Stimulated activated CD4-positive, alpha-beta T cell treated with anti-CD3 and anti-CD28 coated beads, Interleukin-4, amount 100 ng/mL, for 48 hours (primary cell): ENCODE measurements around the gene PCDH1.

Experiments
- DNase-seq, 2 donors: peaks; one replicate each; pipeline ENCODE4 v3.0.0-alpha.2; 2020; ENCODE audit warnings: low read depth in 2 of 2

PCDH1 gene

DNA sequence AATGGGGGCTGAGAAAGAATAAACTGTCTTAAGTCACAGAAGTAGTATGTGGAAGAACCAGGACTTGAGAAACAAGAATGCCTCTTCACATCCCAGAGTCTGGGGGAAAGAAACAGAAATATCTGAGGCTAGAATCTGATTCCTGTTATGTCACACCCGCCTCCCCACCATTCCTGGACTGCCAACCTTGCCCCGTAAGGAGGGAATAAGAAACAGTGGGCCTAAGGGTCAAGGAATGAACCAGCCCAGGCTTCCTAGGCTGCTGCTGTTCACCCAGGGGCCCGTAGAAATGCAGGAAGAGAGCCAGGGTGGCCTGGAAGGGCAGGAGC, 4.3 kb downstream of the PCDH1 start:
- no peak for DNase-seq

GRCh38 chr5:141872496-141873356, 5.5 kb downstream of the PCDH1 start:
- DNase-seq, result no peak

DNA sequence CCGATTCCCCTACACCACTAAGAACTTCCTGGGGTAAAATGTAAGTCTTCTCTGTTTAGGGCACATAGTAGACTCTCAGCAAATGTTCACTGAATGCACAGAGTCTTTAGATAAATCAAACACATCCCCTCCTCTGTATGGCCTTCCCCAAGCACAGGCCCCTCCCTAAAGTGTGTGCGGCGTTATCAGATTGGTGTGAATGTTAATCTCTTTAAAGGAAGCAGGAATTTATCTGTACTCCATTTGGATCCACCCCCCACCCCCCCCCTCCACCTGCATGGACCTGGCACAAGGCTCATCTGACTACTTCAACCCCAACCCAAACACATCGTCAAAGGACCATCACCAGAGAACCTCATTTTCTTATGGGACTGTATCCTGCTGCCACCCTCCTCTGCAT, 6.3 kb downstream of the PCDH1 start:
- no peak for DNase-seq

DNA sequence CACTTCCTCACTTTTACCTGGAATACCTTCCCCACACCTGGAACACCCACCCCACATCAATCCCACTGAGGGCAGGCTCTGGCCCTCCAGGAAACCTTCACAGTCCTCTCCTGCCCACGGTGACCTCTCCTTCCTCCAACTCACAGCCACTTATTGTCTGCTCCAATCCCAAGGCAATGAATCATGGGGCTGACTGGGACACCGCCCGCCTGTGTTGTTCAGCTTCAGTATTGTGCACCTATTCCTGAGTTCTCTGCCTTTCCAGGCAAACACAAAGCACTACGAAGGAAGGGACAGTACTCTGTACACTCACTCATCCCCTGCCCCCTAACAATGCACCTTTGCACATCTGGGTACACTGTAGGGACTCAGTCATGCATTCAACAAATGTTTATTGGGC, 7.3 kb downstream of the PCDH1 start:
- no peak for DNase-seq

DNA sequence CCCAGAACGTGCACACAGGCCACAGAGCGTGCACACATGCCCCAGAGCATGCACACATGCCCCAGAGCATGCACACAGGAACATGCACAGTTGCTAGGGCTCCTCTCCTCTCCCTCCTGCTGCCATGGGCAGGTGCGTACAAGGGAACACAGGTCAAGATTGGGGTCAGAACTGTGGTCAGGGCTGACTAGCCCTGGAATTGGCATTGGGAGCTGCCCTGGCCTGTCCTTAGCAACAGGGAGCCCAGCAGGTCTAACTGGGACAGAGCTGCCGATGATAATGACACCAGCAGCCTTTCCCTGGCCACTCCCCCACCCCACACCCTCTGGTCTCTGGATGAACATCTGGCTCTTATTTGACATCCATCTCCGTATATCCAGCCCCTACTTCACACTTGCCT, 8.0 kb downstream of the PCDH1 start:
- DNase-seq, result no peak

DNA sequence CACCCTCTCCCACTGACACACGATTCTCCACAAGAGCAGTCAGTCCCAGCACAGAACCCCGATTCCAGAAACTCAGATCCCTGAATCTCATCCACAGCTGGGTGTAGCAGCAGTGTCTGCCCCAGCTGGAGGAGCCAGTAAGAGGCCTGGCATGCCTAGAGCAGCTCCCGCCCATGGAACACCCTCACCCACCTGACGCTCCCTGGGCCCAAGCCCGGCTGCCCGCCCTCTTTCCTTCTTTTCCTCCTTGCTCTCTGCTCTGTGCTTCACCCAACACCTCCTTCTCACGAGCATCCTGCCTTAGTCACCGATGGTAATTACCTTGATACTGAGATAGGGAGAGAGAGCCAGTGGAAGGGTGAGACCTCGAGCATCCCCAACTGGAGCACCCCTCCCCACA, 8.7 kb downstream of the PCDH1 start:
- DNase-seq, result no peak

DNA sequence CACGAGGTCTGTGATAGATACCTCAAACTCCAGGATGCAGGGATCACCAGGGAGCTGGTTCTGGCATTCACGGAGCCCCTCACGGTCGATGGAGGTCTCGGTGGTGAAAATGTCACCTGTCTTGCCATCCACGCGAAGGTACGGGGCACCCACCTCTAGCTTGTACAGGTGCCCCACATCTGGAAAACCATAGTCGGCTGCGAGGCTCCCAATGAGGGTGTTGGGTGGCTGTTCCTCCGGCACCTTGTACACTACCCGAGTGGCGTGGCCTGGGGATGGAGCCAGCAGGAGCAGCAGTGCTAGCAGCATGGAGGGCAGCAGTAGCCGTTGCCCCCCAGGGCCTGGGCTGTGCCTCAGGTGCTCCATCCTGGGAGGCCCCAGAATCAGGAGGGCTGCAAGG, 9.2 kb downstream of the PCDH1 start:
- no peak for DNase-seq

DNA sequence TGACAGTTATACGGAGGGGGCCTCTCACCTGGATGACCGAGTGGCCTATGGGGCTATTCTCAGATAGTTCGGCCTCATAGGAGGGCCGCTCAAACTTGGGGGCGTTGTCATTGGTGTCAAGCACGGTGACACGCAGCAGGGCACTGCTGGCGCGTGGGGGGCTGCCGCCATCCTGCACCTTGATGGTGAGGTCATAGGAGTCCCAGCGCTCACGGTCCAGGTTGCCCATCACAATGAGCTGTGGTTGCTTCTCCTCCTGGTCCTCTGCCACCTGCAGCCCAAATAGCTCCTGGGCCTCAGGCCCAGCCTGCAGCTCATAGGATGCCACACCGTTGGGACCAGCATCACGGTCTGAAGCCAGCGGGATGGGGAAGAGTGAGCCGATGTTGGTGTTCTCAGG, 9.7 kb downstream of the PCDH1 start:
- no peak for DNase-seq

DNA sequence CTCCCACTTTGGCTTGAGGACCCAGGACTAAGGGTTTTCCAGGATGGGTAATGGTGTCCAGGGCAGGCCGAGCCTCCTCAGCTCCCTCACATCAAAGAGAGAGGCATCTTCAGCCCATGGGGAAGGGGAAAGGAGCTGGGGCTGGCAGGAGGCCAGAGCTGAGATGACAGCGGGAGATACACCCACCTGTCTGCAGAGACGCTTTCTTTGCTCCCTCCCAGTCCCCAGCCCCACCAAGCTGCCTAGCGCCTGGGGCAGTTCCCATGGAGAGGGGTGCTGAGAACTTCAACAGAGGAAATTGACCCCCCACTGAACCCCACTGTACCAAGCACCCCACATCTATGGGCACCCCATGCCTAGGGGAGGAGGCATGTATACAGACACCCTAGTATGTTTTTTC, 10.6 kb downstream of the PCDH1 start:
- DNase-seq, result no peak

DNA sequence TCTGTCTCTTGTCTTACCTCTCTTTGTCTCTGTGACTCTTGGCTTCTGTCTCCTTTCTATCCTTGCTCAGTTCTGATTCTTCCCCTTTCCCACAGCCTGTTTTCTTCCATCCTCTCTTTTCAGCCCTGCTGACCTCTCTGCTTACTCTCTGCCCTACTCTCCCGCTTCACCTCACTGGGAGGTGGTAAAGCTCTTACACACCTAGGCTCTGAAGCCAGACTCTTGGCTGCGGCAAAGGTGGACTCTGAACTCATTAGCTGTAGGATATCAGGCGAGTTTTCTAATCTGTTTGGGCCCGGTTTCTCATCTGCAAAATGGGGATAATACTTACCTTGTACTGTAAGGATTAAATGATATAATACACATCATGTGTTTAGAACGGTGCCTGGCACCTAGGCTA, 11.1 kb downstream of the PCDH1 start:
- DNase-seq, result no peak

DNA sequence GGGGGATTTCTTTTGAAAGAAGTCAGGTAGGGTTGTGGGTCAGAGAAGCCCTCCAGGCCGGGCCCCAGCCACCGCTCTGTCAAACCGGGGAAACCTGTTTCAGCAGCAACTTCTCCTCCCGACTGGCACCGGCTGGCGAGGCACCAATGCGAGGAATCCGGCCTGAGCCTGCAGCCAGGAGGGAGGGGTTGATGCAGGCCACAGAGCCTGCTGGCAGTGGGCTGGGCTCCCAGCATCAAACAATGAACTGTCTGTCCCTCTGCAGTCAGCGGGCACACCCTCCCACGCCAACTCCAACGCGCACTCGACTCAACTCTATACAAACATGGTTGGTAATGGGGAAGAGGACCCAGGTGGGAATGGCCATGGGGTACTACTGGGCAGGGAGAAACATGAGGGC, 12.1 kb downstream of the PCDH1 start:
- DNase-seq, result no peak

GRCh38 chr5:141865406-141865805, 12.8 kb downstream of the PCDH1 start:
- no peak for DNase-seq

DNA sequence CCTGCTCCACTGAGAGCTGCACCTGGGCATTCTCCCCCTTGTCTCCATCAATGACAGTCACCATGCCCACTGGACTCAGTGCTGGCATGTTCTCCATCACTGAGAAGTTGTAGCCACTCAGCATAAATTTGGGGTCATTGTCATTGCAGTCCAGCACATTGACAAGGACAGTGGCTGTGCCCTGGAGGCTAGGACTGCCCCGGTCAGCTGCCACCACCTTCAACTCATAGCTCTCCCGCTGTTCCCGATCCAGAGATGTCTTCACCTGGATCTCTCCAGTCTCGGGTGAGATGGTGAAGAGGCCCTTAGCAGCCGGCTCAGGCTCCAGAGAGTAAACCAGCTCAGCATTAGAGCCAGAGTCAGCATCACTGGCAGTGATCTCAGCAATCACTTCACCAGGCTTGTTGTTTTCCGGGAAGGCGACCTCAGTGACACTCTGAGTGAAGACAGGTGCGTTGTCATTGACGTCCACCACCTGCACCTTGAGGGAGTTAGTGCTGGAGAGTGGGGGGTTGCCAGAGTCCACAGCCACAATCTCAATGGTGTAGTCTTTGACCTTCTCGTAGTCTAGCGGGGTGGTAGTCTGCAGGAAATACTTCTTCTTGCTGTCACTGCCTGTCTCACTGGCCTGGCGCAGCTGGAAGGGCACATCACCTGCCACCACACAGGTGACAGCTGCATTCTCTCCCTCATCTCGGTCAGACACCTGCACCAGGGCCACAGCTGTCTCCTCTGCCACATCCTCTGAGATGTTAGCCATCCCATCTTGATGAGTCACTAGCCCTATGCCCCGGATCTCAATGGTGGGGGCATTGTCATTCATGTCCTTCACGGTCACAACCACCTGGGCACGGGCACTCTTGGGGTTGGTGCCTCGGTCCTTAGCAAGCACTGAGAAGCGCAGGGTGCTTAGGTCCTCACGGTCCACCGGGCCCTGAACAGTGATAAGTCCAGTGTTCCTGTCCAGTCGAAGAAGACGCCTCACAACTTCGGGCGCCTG, 13.5 kb downstream of the PCDH1 start:
- DNase-seq, result no peak

DNA sequence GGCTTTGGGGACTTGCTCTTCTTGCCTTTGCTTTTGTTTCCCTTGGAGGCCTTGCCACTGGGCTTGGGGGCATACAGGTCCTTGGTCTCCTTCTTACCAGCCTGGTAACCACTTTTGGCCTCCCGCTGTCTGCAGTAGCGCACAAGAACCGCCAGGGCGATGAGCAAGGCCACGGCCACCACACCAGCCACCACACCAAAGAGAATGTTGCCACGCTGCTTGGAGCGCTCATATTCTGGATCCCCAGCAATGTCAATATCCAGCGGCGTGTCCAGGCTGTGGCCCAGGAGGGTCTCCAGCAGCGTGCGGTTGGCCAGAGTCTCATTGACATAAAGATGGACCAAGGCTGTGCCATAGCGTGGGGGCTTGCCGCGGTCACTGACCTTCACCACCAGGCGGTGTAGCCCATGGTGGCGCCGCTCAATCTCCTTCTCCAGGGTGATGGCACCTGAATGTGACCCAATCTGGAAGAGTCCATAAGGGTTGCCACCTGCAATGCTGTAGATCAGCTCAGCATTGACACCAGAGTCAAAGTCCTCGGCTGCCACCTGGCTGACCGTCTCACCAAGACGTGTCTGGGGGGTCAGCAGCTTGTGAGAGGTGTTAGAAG, 14.5 kb downstream of the PCDH1 start:
- DNase-seq, result no peak

- no peak for DNase-seq
Observed at GRCh38 chr5:141862936-141863543, 15.2 kb downstream of the PCDH1 start.

- no peak for DNase-seq
Observed at GRCh38 chr5:141861194-141861593, 17.0 kb downstream of the PCDH1 start.

GRCh38 chr5:141858079-141858765, 20.0 kb downstream of the PCDH1 start:
- no peak for DNase-seq

DNA sequence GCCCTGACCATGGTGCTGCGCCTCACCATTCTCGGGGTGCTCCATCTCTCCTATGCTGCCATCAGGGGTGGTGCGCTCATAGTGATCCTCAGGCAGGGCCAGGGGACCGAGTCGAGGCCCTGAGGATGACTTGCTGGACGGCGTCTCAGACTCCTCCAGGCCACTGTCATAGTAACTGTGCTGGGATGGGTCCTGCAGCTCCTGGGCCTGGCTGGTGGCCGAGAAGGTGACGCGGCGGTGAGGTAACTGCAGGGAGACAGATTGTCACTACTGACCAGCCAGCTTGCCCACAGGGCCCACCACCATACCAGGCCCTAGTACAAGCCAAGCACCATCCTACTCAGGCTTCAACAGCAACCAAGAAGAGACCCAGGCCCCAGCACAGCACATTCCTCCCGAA, 21.0 kb downstream of the PCDH1 start:
- DNase-seq, result no peak

DNA sequence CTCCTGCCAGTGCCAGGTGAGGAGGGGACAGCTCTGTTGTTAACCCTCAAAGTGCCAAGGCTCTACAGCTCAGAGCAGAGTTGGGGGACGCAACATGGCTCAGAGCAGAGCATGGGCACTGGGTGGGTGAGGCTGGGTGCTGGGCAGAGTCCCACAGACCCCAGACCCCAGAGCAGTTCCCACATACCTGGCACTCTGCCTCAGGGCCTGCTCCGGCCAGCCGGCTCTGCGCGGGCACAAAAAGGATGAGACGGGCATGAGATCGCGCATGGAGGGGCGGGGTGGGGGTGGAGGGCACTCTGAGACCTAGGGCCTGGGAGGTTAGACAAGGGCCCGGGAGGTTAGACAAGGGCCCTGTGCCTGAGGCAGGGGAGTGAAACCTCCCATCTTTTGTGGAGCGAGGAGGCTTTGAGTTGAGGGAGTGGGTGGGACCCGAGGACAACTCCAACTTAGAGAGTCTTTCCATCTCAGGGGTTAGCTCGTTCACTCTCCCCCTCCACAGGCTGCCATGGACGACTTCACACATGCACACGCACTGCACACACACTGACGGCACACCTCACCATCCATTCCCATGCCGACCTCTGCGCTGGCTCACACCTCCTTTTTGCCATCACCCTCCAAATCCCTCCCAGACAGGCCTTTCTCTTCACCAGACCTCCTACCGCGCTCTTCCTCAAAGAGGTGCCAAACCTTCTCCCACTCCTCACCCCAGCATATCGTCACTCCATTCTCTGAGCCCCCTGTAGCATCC, 22.0 kb downstream of the PCDH1 start:
- DNase-seq, result no peak

GRCh38 chr5:141855265-141856036, 22.8 kb downstream of the PCDH1 start:
- no peak for DNase-seq
